Measurements from ENCODE around the gene RETNLB.

RETNLB gene

GRCh38 chr3:108719178-108719806 lies 37.9 kb downstream of the RETNLB start:
- TF ChIP-seq, protein P1, sequence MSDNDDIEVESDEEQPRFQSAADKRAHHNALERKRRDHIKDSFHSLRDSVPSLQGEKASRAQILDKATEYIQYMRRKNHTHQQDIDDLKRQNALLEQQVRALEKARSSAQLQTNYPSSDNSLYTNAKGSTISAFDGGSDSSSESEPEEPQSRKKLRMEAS (IDR thresholded peaks at IDR 0.05; ENCODE audit: low read depth, low read length) = no peak
- TF ChIP-seq POLR2A (IDR thresholded peaks at IDR 0.05; ENCODE audit: extremely low read depth, insufficient read length) = no peak
- TF ChIP-seq, protein P2, sequence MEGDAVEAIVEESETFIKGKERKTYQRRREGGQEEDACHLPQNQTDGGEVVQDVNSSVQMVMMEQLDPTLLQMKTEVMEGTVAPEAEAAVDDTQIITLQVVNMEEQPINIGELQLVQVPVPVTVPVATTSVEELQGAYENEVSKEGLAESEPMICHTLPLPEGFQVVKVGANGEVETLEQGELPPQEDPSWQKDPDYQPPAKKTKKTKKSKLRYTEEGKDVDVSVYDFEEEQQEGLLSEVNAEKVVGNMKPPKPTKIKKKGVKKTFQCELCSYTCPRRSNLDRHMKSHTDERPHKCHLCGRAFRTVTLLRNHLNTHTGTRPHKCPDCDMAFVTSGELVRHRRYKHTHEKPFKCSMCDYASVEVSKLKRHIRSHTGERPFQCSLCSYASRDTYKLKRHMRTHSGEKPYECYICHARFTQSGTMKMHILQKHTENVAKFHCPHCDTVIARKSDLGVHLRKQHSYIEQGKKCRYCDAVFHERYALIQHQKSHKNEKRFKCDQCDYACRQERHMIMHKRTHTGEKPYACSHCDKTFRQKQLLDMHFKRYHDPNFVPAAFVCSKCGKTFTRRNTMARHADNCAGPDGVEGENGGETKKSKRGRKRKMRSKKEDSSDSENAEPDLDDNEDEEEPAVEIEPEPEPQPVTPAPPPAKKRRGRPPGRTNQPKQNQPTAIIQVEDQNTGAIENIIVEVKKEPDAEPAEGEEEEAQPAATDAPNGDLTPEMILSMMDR (IDR thresholded peaks at IDR 0.05; ENCODE audit: low read depth, low read length) = no peak
- no peak for TF ChIP-seq MYC (IDR thresholded peaks at IDR 0.05; ENCODE audit: low read depth, low read length)
- H3K4me3 ChIP-seq (ENCODE audit: low read depth, low read length) = no peak overlapping the region
- DNase-seq (ENCODE audit: low read depth) = no peak

DNA sequence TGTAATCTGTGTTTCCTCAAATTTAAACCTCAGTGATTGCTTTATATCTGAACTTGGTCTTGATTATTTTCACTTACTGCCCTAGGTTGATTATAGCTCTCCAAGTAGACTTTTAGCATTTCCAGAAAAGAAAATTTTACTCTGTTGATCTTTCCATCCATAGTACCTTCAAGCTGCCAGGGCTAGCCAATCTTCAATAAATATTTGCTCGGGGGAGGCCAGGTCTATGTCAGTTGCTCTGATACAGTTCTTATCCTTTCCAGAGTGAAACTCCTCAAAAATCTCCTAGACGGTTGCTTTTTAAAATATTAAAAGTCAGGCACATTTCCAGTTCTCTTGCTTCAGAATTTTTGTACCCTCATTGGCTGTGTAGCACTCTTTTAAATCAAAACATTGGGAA lies 38.8 kb downstream of the RETNLB start:
- TF ChIP-seq, protein P1 (IDR thresholded peaks at IDR 0.05; ENCODE audit: low read depth, low read length) = no peak
- no peak for TF ChIP-seq POLR2A (IDR thresholded peaks at IDR 0.05; ENCODE audit: extremely low read depth, insufficient read length)
- no peak for TF ChIP-seq MYC (IDR thresholded peaks at IDR 0.05; ENCODE audit: low read depth, low read length)
- TF ChIP-seq, protein P2 (IDR thresholded peaks at IDR 0.05; ENCODE audit: low read depth, low read length) = no peak
- H3K4me3 ChIP-seq (ENCODE audit: low read depth, low read length) = no peak overlapping the region
- no peak for DNase-seq (ENCODE audit: low read depth)

GRCh38 chr3:108713816-108714215 lies 43.4 kb downstream of the RETNLB start:
- DNase-seq (ENCODE audit: low read depth) = no peak
- H3K4me3 ChIP-seq (ENCODE audit: low read depth, low read length) = no peak overlapping the region
- TF ChIP-seq POLR2A (IDR thresholded peaks at IDR 0.05; ENCODE audit: extremely low read depth, insufficient read length) (no peak), MYC (IDR thresholded peaks at IDR 0.05; ENCODE audit: low read depth, low read length) (no peak)
- TF ChIP-seq, protein P1 (IDR thresholded peaks at IDR 0.05; ENCODE audit: low read depth, low read length) = no peak
- TF ChIP-seq, protein P2 (IDR thresholded peaks at IDR 0.05; ENCODE audit: low read depth, low read length) = no peak

DNA sequence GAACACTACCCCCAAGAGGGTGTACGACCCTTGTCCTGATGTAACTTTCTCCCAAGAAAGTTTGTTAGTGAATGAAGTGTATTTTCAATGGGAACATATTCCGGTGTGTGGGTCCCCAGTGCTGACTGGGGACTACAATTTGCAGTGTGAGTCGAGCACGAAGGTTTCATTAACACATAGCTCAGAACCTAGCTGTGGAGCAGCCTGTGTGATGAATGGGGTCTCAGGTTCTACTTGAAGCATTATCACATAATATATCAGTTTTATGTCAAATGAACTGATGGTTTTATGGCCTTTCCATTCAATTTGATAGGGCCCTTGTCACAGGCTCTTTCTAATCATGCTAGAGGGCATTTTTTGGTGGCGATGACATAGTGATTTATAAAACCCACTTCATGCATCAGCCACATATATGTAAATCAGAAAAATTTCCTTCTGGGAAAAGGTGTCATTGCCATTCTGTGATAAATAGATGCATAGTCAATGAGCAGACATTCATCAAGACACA lies 44.1 kb downstream of the RETNLB start:
- TF ChIP-seq, protein P1 (IDR thresholded peaks at IDR 0.05; ENCODE audit: low read depth, low read length) = no peak
- TF ChIP-seq POLR2A (IDR thresholded peaks at IDR 0.05; ENCODE audit: extremely low read depth, insufficient read length) (no peak), MYC (IDR thresholded peaks at IDR 0.05; ENCODE audit: low read depth, low read length) (no peak)
- TF ChIP-seq, protein P2 (IDR thresholded peaks at IDR 0.05; ENCODE audit: low read depth, low read length) = no peak

More for the DNA sequence above, 44.1 kb downstream of the RETNLB start:
- DNase-seq (ENCODE audit: low read depth) = no peak
- no peak overlapping the region for H3K4me3 ChIP-seq (ENCODE audit: low read depth, low read length)

Data from NB4 (cell line).